BJ (cell line): ENCODE measurements around the gene NAGPA. TPM values are rescaled to one million over a fixed set of nuclear protein-coding genes. Genes with fewer than 3 reads are reported as not detected.

Experiments
- CTCF ChIA-PET: fragments of 350-600 bp; formaldehyde crosslinking; extraction: SDS; loops from one replicate; lab custom pipeline; 2021; ENCODE audit warnings: antibody characterized with exemption, inconsistent platforms; lab: Yijun Ruan, JAX
- POLR2A ChIA-PET: fragments of 300-600 bp; sonication (Branson Sonifier 250); formaldehyde crosslinking; extraction: SDS; loops from one replicate; lab custom pipeline; 2021; ENCODE audit warnings: antibody characterized with exemption; lab: Charles Lee
- DNase-seq: peaks from one replicate; pipeline ENCODE4 v3.0.0-alpha.2; 2011; ENCODE audit warnings: low read depth
- H3K27me3 ChIP-seq: 2 replicates; pipeline ENCODE4 v1.6.0; 2011; ENCODE audit warnings: low read length; ENCODE audit not compliant: control insufficient read depth, insufficient read depth
- H3K36me3 ChIP-seq: 2 replicates; pipeline ENCODE4 v1.5.1; 2011; ENCODE audit warnings: low read length; ENCODE audit not compliant: control insufficient read depth, insufficient read depth
- H3K4me3 ChIP-seq: 2 replicates; pipeline ENCODE4 v1.5.1; 2011; ENCODE audit warnings: low read depth, mild to moderate bottlenecking, control low read depth, low read length
- CTCF ChIP-seq: IDR thresholded peaks from 2 replicates; pipeline ENCODE4 v1.5.1; 2011; ENCODE audit warnings: low read depth, mild to moderate bottlenecking, control low read depth, inconsistent platforms, low read length, moderate library complexity; ENCODE audit not compliant: insufficient read depth
- polyA plus RNA-seq: library from polyadenylated mRNA; depleted of rRNA; stranded (reverse); fragments of >200 nt; gene quantifications from 2 replicates; pipeline ENCODE4 v1.2.3, GENCODE V29; 2011

Gene NAGPA
- polyA plus RNA-seq, 1 experiment: 17.3 TPM

GRCh38 chr16:4982056-4982867 lies 51.5 kb downstream of the NAGPA start:
- Histone ChIP-seq H3K36me3 (no peaks in the 10 kb centered on the region), H3K27me3 (peaks cover 7% of the 10 kb centered on the region), H3K4me3 (no peak overlapping the region)
- POLR2A ChIA-PET: no interaction called here
- no peak for DNase-seq
- TF ChIP-seq CTCF: no peak
- CTCF ChIA-PET: interaction anchor here (0.8 to 1.5 kb wide), 2 partner anchors 14 to 25 kb away, joined by 3 read pairs; no protein-coding TSS in a partner anchor

GRCh38 chr16:4981473-4981872 lies 52.3 kb downstream of the NAGPA start:
- Histone ChIP-seq H3K4me3 (no peak overlapping the region), H3K36me3 (no peaks in the 10 kb centered on the region), H3K27me3 (peaks cover 5% of the 10 kb centered on the region)
- no peak for TF ChIP-seq CTCF
- ChIA-PET CTCF (interaction anchor here (0.8 to 1.5 kb wide), 2 partner anchors 15 to 26 kb away, joined by 3 read pairs; no protein-coding TSS in a partner anchor), POLR2A (no interaction called here)
- no peak for DNase-seq

- ChIA-PET CTCF (no interaction called here), POLR2A (no interaction called here)
- H3K36me3 ChIP-seq: no peaks in the 10 kb centered on the region
- H3K4me3 ChIP-seq: no peak overlapping the region
- TF ChIP-seq CTCF: no peak
- no peak for DNase-seq
- H3K27me3 ChIP-seq: peaks cover 5% of the 10 kb centered on the region
Measured at GRCh38 chr16:4980691-4981090, 53.0 kb downstream of the NAGPA start.

GRCh38 chr16:4979736-4980660 lies 53.7 kb downstream of the NAGPA start:
- CTCF ChIA-PET: no interaction called here
- no peak for TF ChIP-seq CTCF
- no peak for DNase-seq
- Histone ChIP-seq H3K36me3 (no peaks in the 10 kb centered on the region), H3K27me3 (peaks cover 5% of the 10 kb centered on the region), H3K4me3 (no peak overlapping the region)
- POLR2A ChIA-PET: no interaction called here

GRCh38 chr16:4979164-4979563 lies 54.6 kb downstream of the NAGPA start:
- Histone ChIP-seq H3K4me3 (no peak overlapping the region), H3K27me3 (peaks cover 5% of the 10 kb centered on the region), H3K36me3 (no peaks in the 10 kb centered on the region)
- ChIA-PET CTCF (no interaction called here), POLR2A (no interaction called here)
- DNase-seq: no peak
- TF ChIP-seq CTCF: no peak
